ENCODE measurements around the gene PLCH1.

DNA sequence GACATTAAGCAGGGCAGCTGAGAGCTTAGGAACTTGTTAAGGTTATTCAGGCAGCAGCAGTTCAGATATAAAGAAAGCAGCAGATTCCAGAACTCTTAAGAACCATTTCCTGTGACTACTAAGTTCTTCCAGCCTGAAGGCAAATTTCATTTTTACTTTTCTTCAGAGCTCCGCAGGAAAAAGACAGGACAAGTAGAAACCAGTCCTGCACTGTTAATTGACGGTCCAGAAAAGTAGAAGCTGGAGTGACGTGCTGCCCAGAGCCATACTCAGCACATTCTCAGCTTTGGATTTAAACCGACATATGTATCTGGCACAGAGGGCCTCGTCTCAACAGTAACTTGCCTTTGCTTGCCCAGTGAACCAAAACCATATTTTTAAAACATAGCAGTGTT, 232.0 kb downstream of the PLCH1 start:
- TF ChIP-seq, protein P1, sequence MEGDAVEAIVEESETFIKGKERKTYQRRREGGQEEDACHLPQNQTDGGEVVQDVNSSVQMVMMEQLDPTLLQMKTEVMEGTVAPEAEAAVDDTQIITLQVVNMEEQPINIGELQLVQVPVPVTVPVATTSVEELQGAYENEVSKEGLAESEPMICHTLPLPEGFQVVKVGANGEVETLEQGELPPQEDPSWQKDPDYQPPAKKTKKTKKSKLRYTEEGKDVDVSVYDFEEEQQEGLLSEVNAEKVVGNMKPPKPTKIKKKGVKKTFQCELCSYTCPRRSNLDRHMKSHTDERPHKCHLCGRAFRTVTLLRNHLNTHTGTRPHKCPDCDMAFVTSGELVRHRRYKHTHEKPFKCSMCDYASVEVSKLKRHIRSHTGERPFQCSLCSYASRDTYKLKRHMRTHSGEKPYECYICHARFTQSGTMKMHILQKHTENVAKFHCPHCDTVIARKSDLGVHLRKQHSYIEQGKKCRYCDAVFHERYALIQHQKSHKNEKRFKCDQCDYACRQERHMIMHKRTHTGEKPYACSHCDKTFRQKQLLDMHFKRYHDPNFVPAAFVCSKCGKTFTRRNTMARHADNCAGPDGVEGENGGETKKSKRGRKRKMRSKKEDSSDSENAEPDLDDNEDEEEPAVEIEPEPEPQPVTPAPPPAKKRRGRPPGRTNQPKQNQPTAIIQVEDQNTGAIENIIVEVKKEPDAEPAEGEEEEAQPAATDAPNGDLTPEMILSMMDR (conservative IDR thresholded peaks at IDR 0.05) = no peak
- TF ChIP-seq ZFX (IDR thresholded peaks at IDR 0.05) = no peak

All from C4-2B (cell line).